Activated CD8-positive, alpha-beta T cell treated with anti-CD3 and anti-CD28 coated beads for 36 hours (primary cell): ENCODE measurements around the gene YWHAB. TPM values are rescaled to one million over a fixed set of nuclear protein-coding genes. Genes with fewer than 3 reads are reported as not detected.
"Not testable (repeated sequence)": the region's sequence is repeated elsewhere in the genome, so short reads cannot be mapped to it uniquely, and the experiment has no call there.

Experiments used
- ATAC-seq: fragments of 200-7000 bp; cut with Tn5 transposase; one replicate; pipeline ENCODE4 v1.10.0; 2021; ENCODE audit warnings: mild to moderate bottlenecking, moderate library complexity
- CTCF ChIA-PET: fragments of 350-600 bp; sonication (Branson Sonifier 250); formaldehyde crosslinking; loops from one replicate; lab custom pipeline; 2021; ENCODE audit warnings: antibody characterized with exemption; lab: Charles Lee
- POLR2A ChIA-PET: fragments of 350-600 bp; sonication (Branson Sonifier 250); formaldehyde crosslinking; loops from one replicate; lab custom pipeline; 2021; ENCODE audit warnings: antibody characterized with exemption; lab: Charles Lee
- DNase-seq: peaks from one replicate; pipeline ENCODE4 v3.0.0-alpha.2; 2020
- H3K27ac Mint-ChIP-seq: one replicate; pipeline ENCODE4 v1.8.0; 2021; ENCODE audit warnings: mild to moderate bottlenecking, mixed read lengths
- H3K27me3 Mint-ChIP-seq: one replicate; pipeline ENCODE4 v1.8.0; 2021; ENCODE audit warnings: mixed read lengths
- H3K36me3 Mint-ChIP-seq: one replicate; pipeline ENCODE4 v1.8.0; 2021; ENCODE audit warnings: low read depth, mixed read lengths
- H3K4me1 Mint-ChIP-seq: one replicate; pipeline ENCODE4 v1.8.0; 2021; ENCODE audit warnings: low read depth, mixed read lengths
- H3K4me3 Mint-ChIP-seq: one replicate; pipeline ENCODE4 v1.8.0; 2021; ENCODE audit warnings: mild to moderate bottlenecking, moderate library complexity, mixed read lengths
- H3K9me3 Mint-ChIP-seq: one replicate; pipeline ENCODE4 v1.8.0; 2021; ENCODE audit warnings: mixed read lengths
- intact Hi-C: fragments of 100-400 bp; cut with micrococcal nuclease; formaldehyde crosslinking; loops from one replicate; pipeline ENCODE4 v1.10.0; 2022
- total RNA-seq, 2 experiments: library from RNA; stranded (reverse); gene quantifications; one replicate each; pipeline ENCODE4 v1.2.3, GENCODE V29; 2021
- TF ChIP-seq, protein P1 (sequence below): fragments of 200-600 bp; IDR thresholded peaks from one replicate; pipeline ENCODE4 v1.8.0; 2022; ENCODE audit warnings: antibody characterized with exemption, mild to moderate bottlenecking

The YWHAB gene
- total RNA-seq, 2 experiments from 2014 or later = 220 to 226 TPM

DNA sequence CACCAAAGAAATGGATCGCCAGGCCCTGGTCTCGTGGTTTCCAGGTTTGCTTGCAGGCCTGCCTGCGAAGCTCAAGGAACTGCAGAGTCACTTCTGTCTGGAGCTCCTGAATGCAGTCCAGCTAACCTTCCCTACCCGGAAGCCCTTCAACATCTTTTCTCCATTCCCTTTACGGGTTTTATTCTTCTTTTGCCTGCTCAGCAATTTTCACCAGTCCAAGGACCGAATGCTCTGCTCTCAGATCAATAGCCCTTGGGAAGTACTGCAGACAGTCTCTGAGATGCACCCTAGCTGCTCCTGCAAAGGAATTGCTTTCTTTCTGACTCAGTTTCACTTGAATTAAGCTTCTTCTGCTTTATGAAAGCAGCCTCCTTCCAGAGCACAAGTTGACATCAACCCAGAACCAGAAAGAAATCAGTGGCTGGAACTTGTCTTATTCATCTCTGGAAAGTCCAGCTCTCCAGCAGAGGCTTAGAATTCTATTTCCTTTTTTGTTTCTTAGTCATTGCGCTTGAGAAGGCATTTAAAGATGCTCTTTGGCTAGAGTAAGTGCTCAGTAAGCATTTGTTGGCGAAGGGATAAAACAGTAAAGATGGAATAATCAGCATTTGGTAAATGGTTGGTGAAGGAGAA, 18.7 kb upstream of the YWHAB start:
- H3K27me3 Mint-ChIP-seq = peaks cover 3% of the 10 kb centered on the region
- TF ChIP-seq, protein P1, sequence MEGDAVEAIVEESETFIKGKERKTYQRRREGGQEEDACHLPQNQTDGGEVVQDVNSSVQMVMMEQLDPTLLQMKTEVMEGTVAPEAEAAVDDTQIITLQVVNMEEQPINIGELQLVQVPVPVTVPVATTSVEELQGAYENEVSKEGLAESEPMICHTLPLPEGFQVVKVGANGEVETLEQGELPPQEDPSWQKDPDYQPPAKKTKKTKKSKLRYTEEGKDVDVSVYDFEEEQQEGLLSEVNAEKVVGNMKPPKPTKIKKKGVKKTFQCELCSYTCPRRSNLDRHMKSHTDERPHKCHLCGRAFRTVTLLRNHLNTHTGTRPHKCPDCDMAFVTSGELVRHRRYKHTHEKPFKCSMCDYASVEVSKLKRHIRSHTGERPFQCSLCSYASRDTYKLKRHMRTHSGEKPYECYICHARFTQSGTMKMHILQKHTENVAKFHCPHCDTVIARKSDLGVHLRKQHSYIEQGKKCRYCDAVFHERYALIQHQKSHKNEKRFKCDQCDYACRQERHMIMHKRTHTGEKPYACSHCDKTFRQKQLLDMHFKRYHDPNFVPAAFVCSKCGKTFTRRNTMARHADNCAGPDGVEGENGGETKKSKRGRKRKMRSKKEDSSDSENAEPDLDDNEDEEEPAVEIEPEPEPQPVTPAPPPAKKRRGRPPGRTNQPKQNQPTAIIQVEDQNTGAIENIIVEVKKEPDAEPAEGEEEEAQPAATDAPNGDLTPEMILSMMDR = no peak
- ChIA-PET CTCF (interaction anchor here (0.6 to 2.8 kb wide), 23 partner anchors 8 to 213 kb away, joined by 3 to 46 read pairs (median 4); partner anchors contain the start of gene KCNK15), POLR2A (interaction anchor here (1.1 kb wide), 1 partner anchor 43 kb away, joined by 3 read pairs; the partner anchor contains the start of gene PABPC1L)
- H3K9me3 Mint-ChIP-seq = no peaks in the 10 kb centered on the region
- H3K27ac Mint-ChIP-seq = no peak overlapping the region
- H3K4me3 Mint-ChIP-seq = peak overlapping the region; percentile 52
- peaks cover 12% of the 10 kb centered on the region for H3K4me1 Mint-ChIP-seq
- DNase-seq (no peak), ATAC-seq (no peak)
- intact Hi-C loops = loop anchor here (1.0 to 5.0 kb wide), 3 partner anchors 60 to 180 kb away; no protein-coding TSS in a partner anchor
- H3K36me3 Mint-ChIP-seq = no peaks in the 10 kb centered on the region

DNA sequence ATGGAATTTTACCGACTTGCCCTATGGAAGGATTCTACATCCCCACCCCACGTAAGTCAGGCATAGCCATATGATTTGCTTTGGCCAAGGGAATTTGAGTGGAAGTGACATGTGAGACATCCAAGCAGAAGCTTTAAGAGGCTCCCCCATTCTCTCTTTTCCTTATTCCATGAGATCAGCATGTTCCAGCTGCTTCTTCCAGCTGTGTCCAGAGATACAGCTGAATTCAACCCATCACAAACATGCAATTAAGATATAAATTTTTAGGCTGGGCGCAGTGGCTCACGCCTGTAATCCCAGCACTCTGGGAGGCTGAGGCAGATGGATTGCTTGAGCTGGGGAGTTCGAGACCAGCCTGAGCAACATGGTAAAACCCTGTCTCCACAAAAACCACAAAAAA, 16.0 kb upstream of the YWHAB start:
- intact Hi-C loops = loop anchor here (5.0 kb wide), 2 partner anchors 62 to 182 kb away; no protein-coding TSS in a partner anchor
- ChIA-PET POLR2A (no interaction called here), CTCF (interaction anchor here (0.8 to 2.6 kb wide), 4 partner anchors 10 to 185 kb away, joined by 4 to 27 read pairs (median 6); partner anchors contain the start of gene KCNK15)
- TF ChIP-seq, protein P1 = no peak
- DNase-seq = no peak
- Mint-ChIP-seq H3K4me3 (no peak overlapping the region), H3K4me1 (peaks cover 7% of the 10 kb centered on the region), H3K9me3 (no peaks in the 10 kb centered on the region), H3K27ac (no peak overlapping the region), H3K36me3 (no peaks in the 10 kb centered on the region), H3K27me3 (peaks cover 3% of the 10 kb centered on the region)
- ATAC-seq = no peak

DNA sequence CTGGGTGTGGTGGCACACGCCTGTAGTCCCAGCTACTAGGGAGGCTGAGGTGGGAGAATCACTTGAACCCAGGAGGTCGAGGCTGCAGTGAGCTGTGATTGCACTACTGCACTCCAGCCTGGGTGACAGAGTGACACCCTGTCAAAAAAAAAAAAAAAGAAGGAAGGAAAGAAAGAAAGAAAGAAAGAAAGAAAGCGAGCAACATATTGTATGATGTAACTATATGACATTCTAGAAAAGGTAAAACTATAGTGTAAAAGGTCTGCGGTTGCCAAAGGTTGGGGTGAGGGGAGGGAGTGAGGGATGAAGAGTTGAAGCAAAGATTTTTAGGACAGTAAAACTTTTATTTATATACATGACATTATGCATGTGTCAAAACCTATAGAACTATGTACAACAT, 3.1 kb upstream of the YWHAB start:
- H3K36me3 Mint-ChIP-seq = peaks cover 14% of the 10 kb centered on the region
- ATAC-seq, H3K4me3 Mint-ChIP-seq, POLR2A ChIA-PET, H3K9me3 Mint-ChIP-seq, DNase-seq, H3K27me3 Mint-ChIP-seq, CTCF ChIA-PET, H3K27ac Mint-ChIP-seq, intact Hi-C loops: not testable (repeated sequence)
- peaks cover 29% of the 10 kb centered on the region for H3K4me1 Mint-ChIP-seq

DNA sequence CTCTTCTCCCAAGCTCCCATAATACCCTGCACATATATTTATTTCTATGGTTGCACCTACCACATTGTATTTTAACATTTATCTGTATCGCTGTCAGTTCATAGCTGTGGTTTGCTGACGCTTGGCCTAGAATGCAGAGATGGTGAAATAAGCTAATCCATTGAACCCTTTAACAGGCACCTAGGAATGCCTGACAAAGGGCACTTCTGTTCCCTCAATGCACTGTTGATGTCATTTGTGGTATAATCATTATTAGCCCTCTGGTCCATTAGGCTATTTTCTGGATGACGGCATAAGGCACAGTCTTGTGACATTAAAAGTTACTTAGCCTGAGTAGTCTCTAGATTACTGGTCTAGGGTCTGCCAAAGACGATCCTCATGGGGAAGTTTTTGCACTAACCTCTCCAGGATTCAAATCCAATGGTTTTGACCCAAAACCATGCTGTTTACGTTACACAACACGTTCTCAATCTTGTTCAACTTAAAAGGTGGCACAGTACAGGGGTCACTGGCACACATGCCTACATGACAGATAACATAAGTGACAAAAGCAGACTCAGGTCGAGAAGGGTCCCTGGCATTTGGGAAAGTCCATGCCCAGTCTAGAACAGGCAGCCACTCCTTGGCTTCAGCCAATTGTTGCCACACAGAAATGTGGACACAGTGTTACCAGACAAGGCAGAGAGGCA, 2.1 kb upstream of the YWHAB start:
- CTCF ChIA-PET = interaction anchor here (2.1 kb wide), 1 partner anchor 8 kb away, joined by 6 read pairs; no protein-coding TSS in a partner anchor
- Mint-ChIP-seq H3K4me3 (peak overlapping the region; percentile 90), H3K4me1 (peaks cover 34% of the 10 kb centered on the region), H3K9me3 (no peaks in the 10 kb centered on the region), H3K27me3 (no peaks in the 10 kb centered on the region), H3K36me3 (peaks cover 18% of the 10 kb centered on the region), H3K27ac (peak overlapping the region; percentile 92)
- intact Hi-C loops = no loop called here
- TF ChIP-seq, protein P1 = no peak
- POLR2A ChIA-PET = interaction anchor here (1.0 kb wide), 1 partner anchor 172 kb away, joined by 3 read pairs; no protein-coding TSS in a partner anchor
- DNase-seq (no peak), ATAC-seq (no peak)

DNA sequence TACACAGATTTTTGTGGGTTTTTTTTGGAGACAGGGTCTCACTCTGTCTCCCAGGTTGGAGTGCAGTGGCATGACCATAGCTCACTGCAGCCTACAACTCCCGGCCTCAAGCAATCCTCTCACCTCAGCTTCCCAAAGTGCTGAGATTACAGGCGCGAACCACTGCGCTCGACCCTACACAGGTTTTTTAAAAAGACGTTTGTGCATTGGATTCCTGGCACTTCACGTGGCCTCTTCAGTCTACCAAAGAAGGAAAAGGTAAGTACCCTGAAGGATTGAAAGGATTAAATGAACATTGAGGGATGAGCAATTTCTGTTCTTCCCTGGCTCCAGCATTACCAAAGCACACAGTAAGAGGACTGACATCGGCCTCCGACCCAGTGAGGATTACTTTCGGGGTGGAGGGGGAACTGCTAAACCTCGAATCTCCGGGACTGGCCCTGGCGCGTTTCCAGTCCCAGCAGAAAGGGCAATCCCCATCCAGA, 556 bp upstream of the YWHAB start:
- no peaks in the 10 kb centered on the region for H3K27me3 Mint-ChIP-seq
- H3K36me3 Mint-ChIP-seq = peaks cover 34% of the 10 kb centered on the region
- ChIA-PET POLR2A (interaction anchor here (0.6 to 1.7 kb wide), 7 partner anchors 9 to 235 kb away, joined by 3 to 6 read pairs (median 4); partner anchors contain the start of gene TOMM34), CTCF (interaction anchor here (1.0 to 2.1 kb wide), 2 partner anchors 10 to 11 kb away, joined by 3 to 6 read pairs; no protein-coding TSS in a partner anchor)
- H3K4me3 Mint-ChIP-seq = peak overlapping the region; percentile 90
- ATAC-seq (peak; percentile 1), DNase-seq (no peak)
- TF ChIP-seq, protein P1 = no peak
- intact Hi-C loops = loop anchor here (5.0 kb wide), 1 partner anchor 77 kb away; the partner anchor contains the start of gene TOMM34
- peaks cover 40% of the 10 kb centered on the region for H3K4me1 Mint-ChIP-seq
- no peaks in the 10 kb centered on the region for H3K9me3 Mint-ChIP-seq
- H3K27ac Mint-ChIP-seq = peak overlapping the region; percentile 92
